Putamen (tissue), 1 donor: Measurements from ENCODE around the gene MARCHF11.

Source experiments
- DNase-seq: peaks from one replicate; pipeline ENCODE4 v3.0.0-alpha.2; 2016; ENCODE audit warnings: low spot score

The MARCHF11 gene

DNA sequence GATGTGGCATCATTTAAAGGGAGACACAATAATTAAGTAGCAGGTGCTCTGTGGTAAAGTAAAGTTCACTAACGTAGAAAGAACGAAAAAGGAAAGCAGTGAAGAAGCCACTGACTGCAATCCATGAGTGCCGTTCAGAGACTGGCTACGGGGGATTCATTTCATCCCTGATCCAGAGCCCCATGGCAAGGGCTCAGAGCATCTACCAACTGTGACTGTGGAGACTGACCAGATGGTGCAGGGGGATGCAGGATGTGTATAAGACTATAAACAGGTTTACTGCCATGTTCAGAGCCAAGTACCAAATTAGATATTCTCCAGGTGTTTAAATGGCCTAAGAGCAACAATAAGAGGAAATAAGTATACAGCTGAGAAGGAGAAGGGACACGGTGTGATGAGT lies 47.7 kb downstream of the MARCHF11 start:
- DNase-seq, result no peak

DNA sequence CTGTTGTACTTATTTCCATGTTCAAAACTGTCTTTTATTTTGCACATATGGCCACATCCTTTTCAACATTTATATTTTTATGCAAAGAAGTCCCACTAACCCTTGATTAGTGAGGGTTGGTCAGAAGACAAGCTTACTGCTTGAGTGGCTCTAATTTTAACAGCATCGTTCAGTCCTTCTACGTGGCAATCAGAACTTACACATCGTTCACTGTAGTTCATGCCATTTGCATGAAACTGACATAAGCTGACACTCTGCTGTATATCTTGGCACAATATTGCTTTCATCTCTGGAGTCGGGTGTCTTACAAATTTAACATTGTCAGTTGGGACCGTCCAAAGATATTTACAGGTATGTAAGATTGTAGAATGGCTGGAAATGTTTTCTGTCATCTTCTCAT lies 50.6 kb downstream of the MARCHF11 start:
- no peak for DNase-seq

DNA sequence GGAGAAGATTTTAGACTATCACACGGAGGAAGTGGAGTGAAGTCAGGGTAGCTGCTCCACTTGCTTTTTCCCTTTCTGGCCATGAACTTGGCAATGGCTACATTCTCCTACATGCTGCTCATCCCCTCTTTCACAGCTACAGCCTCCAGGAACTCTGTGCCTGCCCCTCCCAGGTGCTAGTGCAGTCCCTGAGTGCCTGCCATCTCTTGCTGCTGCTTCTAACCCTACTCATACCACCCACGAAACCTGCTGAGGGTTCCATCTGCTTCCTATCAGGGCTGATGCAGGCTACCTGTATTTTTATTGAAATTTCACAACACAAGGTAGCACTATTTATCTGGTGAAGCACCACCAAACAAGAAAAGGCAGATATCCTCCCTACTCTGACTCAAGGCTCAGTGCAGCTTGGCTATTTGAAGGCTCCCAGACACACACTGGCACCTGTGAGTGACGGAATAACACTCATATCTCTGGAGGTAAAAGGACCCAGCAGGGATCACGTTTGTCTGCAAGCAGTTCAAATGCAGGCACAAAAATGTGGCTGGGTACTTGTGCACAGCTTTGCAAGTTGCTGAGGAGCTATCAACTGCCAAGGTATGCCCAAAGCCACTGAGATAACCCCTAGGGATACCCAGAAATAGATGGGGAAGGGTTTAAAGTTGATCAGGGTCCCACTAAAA lies 51.6 kb downstream of the MARCHF11 start:
- no peak for DNase-seq

DNA sequence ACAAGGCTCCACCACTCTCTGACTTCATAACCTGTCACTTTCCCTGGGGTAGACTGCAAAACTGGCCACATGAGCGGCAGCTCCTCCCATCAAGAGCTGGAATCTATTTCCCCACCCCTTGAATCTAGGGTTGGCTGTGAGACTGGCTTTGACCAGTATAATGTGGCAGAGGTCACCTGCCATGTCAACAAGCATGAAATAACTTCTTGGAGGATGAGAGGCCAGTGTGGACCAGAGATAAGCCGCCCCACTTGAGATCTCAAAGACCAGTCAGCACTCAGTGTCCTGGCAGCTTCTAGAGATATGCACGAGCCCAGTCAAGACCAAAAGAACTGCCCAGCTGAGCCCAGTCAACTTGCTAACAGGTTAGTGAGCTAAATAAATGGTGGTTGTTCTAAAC lies 59.0 kb downstream of the MARCHF11 start:
- no peak for DNase-seq

DNA sequence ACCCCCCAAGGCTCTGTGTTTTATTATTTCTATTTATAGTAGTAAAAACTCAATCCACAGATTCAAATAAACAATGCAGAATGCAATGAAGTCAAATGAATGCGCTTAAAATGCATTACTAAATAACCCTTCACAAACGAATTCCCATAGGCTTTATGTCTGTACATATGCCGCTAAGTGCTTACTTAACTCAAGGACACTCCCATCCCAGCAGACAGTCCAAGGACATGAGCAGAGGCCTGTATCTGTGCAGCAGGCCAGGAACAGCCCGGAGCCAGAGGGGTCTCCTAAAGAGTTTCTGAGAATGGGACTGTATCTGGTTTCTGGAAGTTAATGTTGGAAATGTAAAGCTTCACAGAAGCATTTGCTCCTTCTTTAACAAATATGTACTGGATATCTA lies 59.8 kb downstream of the MARCHF11 start:
- DNase-seq, result no peak

DNA sequence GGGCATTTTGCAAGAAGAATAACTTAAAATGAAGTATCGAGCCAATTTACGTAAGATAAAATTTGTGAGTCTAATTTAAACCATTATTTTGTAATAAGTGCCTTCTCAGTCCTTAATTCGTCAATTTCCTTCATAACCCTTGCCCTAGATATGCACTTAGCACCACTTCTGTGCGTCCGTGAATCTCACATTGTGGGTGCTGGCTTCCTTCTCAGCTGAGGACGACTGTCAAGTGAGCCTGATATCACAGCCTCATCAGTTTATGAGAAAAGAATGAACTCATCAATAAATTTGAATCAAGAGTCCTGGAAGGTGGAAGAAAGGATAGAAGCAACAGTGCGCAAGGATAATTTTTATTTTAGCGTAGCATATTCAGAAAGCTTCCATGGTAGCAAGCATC lies 64.5 kb downstream of the MARCHF11 start:
- no peak for DNase-seq

DNA sequence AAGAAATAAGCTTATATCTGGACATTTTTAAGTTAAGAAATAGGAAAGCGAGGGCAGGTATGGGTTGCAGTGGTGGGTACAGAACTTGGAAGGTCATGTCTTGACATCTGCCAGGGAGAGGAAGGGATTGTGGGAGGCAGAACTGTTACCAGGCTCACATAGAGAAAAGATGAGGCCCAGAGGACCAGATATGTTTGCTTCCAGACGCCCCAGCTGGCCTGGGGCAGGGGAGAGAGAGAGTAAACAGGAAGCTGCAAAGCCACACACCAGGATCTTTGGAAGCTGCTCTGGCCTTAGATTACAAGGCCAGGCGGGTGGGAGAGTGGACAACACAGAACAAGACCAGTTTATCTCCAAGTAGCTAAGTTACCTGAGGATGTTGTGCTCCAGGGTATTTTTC lies 71.2 kb downstream of the MARCHF11 start:
- DNase-seq, result no peak

DNA sequence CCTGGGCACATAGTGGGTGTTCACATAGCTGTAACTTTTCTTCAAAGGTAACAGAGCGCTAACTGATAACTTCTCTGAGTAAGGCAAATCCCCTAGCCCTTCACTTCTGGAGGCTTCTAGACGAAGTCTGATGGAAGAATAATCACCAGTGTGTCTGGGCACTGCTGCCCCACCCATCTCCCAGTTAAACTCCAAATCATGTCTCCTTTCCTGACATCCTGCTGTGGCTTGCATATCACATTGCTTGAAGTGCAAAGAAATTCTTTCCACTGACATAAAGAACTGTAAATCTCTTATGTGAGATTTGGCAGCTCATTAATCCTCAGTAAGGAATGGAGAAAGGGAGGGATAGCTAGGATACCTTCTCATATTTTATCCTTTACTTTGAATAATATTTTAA lies 74.6 kb downstream of the MARCHF11 start:
- no peak for DNase-seq

DNA sequence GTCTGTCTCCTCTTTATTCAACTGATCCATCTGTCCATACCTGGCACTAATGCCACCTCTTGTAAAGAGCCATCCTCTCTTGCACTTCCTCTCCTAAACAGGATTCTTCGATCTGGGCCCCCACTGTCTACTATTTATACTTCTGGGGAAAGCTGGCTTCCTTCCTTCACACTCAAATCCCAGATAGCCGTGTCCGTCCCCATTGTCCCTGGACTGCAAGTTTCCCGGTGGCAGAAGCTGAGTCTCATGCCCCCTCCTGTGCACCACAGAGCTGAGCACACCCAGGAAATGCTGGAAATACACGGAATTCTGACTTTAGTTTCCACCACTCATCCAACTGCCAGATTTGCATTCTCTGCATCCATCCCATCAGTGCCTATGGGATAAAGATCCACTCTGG lies 84.0 kb downstream of the MARCHF11 start:
- DNase-seq, result no peak

DNA sequence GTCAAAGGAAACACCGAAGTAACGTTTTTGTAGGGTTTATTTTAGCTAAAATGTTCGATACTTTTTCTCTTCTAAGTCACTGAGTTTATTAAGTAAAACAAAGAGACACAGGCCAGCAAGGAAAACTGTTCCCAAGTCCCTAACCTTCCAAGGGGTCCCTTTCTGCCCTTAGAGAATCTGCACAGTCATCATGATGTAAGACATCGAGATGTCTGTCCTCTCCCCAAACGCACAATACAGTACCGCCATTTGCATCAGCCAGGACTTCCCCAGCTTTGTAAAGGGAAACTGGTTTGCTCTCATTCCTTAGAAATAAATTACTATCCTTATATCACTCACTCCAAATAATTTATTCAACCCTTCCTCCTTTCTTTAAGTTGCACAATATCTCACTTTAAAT lies 89.3 kb downstream of the MARCHF11 start:
- no peak for DNase-seq

DNA sequence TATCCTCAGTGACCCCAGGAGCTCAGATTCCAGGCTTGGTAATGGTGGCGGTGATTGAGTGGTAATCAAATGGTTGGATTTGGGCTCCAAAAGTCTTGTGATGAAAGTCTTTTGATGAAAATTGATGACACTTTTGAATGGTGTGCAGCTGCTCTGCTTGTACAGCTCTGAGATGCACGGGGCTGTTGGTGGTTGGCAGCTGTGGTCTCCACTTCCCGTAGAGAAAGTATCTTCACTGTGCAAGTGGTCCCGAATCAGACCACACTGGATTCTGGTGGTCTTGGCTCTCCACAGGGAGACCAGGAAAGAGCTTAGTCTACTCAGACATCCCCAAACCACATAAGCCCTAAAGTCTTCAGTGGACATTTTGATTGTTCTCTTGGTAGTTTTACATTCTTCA lies 96.6 kb downstream of the MARCHF11 start:
- no peak for DNase-seq

DNA sequence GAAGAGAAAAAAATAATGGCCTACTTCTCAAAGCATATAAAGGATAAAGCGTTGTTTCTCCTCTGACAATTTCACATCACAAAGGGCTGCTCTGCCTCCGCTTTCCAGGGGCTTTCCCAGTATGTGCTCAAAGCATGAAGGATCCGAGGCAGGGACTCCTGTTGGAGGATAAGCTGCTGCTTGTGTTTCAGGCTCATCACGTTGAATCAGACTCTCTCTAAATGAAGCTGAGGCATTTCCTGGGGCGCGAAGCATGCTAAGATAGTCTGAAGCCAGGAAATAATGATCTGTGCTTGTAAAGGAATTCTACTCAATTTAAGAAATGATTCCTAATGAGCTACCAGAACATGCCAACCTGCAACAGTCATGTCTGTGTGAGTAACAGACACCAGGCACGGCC lies 97.5 kb downstream of the MARCHF11 start:
- DNase-seq, result no peak

DNA sequence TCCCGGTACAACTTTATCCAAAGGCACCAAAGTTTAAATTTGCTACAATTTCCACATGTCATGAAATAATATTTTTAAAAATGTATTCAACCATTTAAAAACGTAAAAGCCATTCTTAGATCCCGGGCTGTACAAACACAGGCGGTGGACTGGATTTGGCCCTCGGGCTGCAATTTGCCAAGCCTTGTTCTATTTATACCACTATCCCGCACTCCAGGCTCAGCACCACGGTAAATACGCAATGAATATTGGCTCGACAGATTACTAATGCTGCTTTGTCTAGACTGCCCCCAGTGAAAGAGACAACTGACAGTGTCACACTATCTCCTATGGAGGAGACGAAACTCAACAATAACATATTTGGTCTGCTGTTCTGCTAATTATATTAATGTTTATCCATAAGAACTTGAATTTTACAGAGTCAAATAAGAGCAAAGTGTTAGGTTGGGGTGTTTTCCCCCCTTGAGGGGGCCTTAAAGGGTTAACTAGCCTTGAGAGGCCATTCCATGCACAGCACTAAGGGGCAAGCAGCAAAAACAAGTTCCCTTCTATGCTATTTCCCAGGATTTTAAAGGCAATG lies 98.1 kb downstream of the MARCHF11 start:
- DNase-seq, result no peak

DNA sequence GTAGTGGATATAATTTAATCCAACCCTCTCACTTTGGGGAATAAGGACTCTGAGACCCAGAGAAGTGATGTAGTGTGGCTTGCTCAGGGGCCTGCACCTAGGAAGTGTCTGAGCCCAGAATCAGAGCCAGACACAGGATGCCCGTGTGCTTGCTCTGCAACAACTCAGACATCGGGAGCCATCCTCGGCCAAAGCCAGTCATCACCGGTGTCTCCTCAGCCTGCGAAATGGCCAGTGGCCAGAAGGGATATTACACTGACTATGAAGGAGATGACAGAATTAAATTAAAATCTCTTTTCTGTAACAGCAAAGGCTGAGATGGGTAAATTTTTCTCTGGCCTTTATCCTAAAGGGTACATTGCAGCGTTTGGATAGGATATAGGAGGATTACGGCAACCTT lies 102.9 kb downstream of the MARCHF11 start:
- DNase-seq, result no peak

DNA sequence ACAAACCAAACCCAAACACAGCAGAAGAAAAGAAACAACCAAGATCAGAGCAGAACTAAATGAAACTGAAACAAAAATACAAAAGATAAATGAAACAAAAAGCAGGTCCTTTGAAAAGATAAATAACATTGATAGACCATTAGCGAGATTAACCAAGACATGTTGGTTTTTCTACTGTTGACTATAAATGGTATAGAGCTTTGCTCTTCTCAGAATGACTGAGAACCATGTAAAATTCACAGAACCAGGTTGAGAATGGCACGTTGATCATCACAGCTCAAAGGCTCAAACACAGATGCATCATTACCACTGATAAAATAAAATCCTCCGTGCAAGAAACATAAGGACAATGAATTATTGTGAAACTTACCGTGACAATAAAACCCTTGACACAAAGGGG lies 105.2 kb downstream of the MARCHF11 start:
- no peak for DNase-seq

DNA sequence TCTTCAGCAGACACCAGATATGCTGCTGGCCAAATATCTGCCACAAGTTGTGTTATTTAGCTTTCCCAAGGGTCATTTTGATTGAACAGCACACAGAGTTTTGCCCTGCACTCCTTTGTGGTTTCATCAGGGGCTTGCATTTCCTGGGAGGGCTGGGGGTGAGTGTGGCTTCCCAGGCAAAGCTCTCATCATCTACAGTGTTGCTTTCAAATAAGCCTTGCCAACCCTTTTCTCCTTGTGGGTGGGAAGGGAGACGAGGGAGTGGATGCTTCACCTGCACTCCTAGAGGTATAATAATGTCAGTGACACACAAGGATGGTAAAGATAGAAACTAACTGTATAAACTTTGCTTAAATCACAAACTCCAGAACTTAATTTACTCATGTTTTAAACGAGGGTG lies 107.0 kb downstream of the MARCHF11 start:
- DNase-seq, result no peak

DNA sequence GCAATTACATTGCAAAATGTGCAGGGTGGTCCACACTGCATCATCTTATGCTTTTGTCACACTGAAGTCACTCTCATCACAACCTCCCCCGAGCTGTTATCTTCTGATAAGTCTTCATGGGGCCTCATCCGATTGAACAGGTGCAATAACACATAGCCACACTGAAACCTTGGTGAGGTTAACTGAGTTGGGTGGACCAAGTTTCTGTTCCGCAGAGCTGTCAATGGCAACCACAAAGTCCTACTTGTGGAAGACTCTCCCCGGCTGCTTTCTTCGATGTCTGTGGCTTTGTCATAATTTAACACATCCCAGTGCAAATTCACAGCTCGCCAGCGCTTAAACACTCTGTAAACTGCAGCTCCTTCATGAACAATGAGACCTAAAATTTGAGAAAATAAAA lies 112.2 kb downstream of the MARCHF11 start:
- no peak for DNase-seq

DNA sequence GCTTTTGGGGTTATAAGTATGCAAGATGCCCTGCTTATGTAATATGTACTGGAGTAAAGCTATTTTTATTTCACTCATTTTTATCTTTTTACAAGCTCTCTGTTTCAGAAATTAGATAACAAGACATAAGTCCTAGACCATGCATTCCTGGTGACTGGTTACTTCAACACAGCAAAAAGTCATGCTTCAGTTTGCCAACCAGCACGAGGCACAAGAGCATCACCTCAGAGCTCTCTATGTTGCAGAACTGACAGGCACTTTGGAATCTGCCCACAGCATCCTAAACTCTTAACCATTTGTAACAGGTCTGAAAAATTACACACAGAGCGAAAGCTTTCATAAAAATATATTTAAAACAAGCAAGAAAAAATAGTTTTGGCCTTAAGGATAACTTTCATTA lies 112.8 kb downstream of the MARCHF11 start:
- peak; percentile 11 for DNase-seq

DNA sequence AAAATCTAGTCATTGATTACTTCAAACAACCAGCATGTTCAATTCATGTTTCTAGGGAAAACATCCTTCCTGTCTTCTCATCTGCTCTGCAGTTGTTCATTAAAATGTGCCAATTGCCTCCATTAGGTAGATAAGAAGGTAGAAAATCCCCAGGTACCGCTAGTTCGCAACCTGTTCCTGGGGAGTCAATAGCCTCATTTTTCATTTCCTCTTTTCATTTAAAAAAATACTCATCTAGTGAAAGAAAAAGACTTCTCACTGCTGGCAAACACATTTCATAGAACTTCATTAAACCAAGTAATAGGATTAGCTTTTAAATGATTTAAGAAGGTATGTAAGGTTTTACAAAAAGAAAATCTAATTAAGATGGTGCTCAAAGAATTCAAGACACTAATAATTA lies 113.3 kb downstream of the MARCHF11 start:
- no peak for DNase-seq

DNA sequence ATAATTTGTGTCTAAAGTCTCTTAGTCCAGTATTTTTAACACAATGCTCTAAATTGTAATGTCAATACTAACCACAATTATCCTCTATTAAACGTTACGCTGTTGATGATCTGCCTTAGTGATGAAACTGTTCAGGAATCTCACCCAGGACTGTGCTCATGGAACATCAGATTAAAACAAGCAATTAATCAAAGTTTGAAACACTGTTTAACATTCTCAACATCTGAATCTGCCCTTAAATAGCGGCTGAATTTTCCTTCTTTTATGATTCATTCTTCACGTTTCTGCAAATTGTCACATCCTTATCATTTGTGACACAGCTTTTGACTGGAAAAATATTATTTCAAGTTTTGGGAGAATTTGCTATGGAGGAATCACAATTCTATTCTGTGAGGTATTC lies 113.8 kb downstream of the MARCHF11 start:
- no peak for DNase-seq

DNA sequence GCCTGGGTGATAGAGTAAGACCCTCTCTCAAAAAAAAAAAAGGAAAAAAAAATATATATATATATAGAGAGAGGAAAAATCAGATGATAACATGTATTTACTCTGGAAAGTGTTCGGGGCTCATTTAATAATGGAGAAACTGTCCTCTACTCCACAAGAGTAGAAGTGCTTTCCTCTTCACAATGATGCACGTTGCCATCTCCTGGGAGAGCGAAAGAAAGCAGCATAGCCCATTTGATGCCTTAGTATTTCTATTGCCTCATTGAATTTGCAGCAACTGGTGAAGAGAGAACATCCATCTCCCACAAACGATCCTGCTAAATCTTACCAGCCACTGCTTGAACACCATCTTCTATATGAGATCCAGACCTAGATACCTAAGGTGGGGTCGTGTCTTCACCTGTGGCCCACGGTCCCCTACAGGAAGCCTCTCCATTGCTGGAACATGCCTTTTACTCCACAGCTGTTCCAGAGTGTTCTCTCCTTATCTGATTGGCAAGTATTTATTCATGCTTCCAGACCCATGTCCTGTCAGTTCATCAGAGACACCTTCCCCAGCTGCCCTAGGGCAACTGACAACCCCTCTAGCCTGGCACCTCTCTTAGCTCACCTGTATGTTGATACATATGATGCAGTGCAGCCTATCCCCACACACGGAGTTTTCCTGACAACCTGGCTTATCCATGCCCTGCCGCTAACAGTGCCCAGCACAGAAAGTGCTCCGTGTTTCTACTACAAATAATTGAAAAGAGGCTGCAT lies 115.3 kb downstream of the MARCHF11 start:
- no peak for DNase-seq

DNA sequence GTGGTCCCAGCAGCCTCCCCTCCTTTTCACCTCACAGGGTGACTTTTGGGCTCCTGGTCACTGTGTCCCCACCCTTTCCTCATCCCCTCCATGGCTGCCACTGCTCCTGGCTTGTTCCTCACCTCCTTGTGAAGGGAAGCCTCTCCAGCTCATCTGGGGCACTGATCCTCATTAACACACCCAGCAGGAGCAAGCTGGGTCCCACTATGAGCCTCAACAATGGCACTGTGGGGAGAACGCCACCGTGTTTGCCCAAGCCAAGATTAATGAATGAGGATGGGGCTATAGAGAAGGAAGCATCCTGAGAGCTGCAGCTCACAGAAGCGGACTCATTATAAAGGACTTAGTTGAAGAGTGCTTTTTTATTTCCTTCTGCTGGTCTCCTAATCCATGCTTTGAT lies 118.4 kb downstream of the MARCHF11 start:
- no peak for DNase-seq

DNA sequence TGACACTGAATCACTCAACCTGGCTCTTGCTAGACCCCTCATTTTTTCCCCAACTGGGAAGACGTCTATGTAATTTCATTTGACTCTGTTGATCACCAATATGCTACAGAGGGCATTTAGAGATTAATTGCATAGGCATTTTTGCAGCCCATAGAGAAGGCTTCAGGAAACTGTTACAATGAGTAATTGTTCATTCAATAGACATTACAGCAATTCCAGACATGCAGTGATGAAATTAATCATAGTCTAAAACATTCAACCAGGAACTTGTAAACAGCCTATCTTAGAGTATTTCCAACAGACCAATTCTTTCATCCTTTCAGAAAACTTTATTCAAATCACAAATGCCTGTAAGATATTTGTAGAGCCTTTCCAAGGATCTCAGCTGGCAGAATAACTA lies 122.3 kb downstream of the MARCHF11 start:
- no peak for DNase-seq
